Forelimb muscle (tissue), 1 donor: ENCODE data around the gene CERS4. TPM values are rescaled to one million over a fixed set of nuclear protein-coding genes. Genes with fewer than 3 reads are reported as not detected.
"Not testable (repeated sequence)": the region's sequence is repeated elsewhere in the genome, so short reads cannot be mapped to it uniquely, and the experiment has no call there.

ENCODE experiments used
- DNase-seq: peaks from one replicate; pipeline ENCODE4 v3.0.0-alpha.2; 2013; ENCODE audit warnings: low read depth
- polyA plus RNA-seq: library from polyadenylated mRNA; unstranded; fragments of 120-200 nt; gene quantifications from one replicate; pipeline ENCODE4 v1.2.1, GENCODE V29; 2013; ENCODE audit not compliant: insufficient read length

CERS4 gene
- polyA plus RNA-seq: 12.5 TPM

- DNase-seq: no peak
Measured at GRCh38 chr19:8208922-8209461, at the start of gene CERS4. CERS4 (plus strand) TSS chr19:8209370; CDS start chr19:8251077, 41,707 bp downstream.

GRCh38 chr19:8161135-8161646, 48.0 kb upstream of the CERS4 start:
- no peak for DNase-seq

- DNase-seq: no peak
Measured at GRCh38 chr19:8163759-8164158, 45.4 kb upstream of the CERS4 start.

- no peak for DNase-seq
Measured at GRCh38 chr19:8167985-8168384, 41.2 kb upstream of the CERS4 start.

GRCh38 chr19:8168537-8168936, 40.6 kb upstream of the CERS4 start:
- DNase-seq: no peak

- no peak for DNase-seq
Measured at GRCh38 chr19:8174706-8175105, 34.5 kb upstream of the CERS4 start.

- DNase-seq: no peak
Measured at GRCh38 chr19:8180018-8180417, 29.2 kb upstream of the CERS4 start.

- no peak for DNase-seq
Measured at GRCh38 chr19:8184274-8184673, 24.9 kb upstream of the CERS4 start.

- DNase-seq: no peak
Measured at GRCh38 chr19:8185343-8186068, 23.7 kb upstream of the CERS4 start.

GRCh38 chr19:8192221-8192820, 16.8 kb upstream of the CERS4 start:
- no peak for DNase-seq

GRCh38 chr19:8194528-8195267, 14.5 kb upstream of the CERS4 start:
- DNase-seq: no peak

- DNase-seq: no peak
Measured at GRCh38 chr19:8196271-8196927, 12.8 kb upstream of the CERS4 start.

GRCh38 chr19:8203288-8204120, 5.7 kb upstream of the CERS4 start:
- DNase-seq: not testable (repeated sequence)

- no peak for DNase-seq
Measured at GRCh38 chr19:8204961-8205360, 4.2 kb upstream of the CERS4 start.

GRCh38 chr19:8206147-8207087, 2.8 kb upstream of the CERS4 start:
- no peak for DNase-seq

GRCh38 chr19:8207326-8207725, 1.8 kb upstream of the CERS4 start:
- DNase-seq: not testable (repeated sequence)

GRCh38 chr19:8208119-8208921, 850 bp upstream of the CERS4 start:
- no peak for DNase-seq

GRCh38 chr19:8209462-8210378, 550 bp downstream of the CERS4 start:
- DNase-seq: no peak
